Measurements from ENCODE around the gene CCDC15.

GRCh38 chr11:124976531-124976930 lies 22.5 kb downstream of the CCDC15 start:
- no peak for TF ChIP-seq POLR2A (IDR thresholded peaks at IDR 0.05)
- no peak for TF ChIP-seq CTCF (IDR thresholded peaks at IDR 0.05)
